PC-3 (cell line): ENCODE measurements around the gene SNN.

ENCODE experiments used
- EZH2phosphoT487 ChIP-seq: fragments of 300-600 bp; sonication (generic); IDR thresholded peaks from 2 replicates; pipeline ENCODE4 v1.6.1; 2018; ENCODE audit warnings: mild to moderate bottlenecking, antibody characterized with exemption, low read length, borderline replicate concordance
- TF ChIP-seq, protein P1 (sequence below): fragments of 300-600 bp; sonication (generic); conservative IDR thresholded peaks from 2 replicates; pipeline ENCODE4 v1.5.1; 2017; ENCODE audit warnings: antibody characterized with exemption, low read depth, mild to moderate bottlenecking, low read length

DNA sequence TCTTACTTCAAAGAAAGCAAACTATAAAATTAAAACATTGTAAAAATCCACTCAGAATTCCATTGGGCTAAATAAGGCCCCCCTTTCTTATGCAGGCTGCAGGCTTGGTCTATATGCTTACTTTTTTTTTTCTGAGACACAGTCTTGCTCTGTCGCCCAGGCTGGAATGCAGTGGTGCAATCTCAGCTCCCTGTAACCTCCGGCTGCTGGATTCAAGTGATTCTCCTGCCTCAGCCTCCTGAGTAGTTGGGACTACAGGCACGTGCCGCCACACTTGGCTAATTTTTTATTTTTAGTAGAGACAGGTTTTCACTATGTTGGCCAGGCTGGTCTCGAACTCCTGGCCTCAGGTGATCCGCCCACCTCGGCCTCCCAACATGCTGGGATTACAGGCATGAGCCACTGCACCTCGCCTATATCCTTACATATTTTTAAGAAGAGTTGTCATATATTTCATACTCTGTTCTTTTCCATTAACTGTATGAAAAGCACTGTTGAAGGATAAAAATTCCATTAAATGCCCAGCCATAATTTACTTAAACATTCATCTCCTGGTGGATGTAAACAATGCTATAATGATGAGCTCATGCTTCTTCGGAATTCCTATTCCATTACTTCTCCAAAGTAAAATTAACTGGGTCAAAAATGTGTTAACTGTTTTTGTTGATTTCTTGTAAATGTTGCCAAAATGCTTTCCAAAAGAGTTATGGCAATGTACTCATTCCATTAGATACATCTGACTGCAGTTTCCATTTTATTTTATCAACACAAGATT lies 17.8 kb downstream of the SNN start:
- TF ChIP-seq, protein P1, sequence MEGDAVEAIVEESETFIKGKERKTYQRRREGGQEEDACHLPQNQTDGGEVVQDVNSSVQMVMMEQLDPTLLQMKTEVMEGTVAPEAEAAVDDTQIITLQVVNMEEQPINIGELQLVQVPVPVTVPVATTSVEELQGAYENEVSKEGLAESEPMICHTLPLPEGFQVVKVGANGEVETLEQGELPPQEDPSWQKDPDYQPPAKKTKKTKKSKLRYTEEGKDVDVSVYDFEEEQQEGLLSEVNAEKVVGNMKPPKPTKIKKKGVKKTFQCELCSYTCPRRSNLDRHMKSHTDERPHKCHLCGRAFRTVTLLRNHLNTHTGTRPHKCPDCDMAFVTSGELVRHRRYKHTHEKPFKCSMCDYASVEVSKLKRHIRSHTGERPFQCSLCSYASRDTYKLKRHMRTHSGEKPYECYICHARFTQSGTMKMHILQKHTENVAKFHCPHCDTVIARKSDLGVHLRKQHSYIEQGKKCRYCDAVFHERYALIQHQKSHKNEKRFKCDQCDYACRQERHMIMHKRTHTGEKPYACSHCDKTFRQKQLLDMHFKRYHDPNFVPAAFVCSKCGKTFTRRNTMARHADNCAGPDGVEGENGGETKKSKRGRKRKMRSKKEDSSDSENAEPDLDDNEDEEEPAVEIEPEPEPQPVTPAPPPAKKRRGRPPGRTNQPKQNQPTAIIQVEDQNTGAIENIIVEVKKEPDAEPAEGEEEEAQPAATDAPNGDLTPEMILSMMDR: no peak
- TF ChIP-seq EZH2phosphoT487: no peak
